Measurements from ENCODE around the gene TNFAIP8. TPM values are rescaled to one million over a fixed set of nuclear protein-coding genes. Genes with fewer than 3 reads are reported as not detected.
A peak's percentile ranks its signal among the peaks of the same experiment; 100 is the strongest.

The TNFAIP8 gene
- total and polyA plus RNA-seq, 8 donors, result 1.2 to 37.1 (median 11.5) TPM

DNA sequence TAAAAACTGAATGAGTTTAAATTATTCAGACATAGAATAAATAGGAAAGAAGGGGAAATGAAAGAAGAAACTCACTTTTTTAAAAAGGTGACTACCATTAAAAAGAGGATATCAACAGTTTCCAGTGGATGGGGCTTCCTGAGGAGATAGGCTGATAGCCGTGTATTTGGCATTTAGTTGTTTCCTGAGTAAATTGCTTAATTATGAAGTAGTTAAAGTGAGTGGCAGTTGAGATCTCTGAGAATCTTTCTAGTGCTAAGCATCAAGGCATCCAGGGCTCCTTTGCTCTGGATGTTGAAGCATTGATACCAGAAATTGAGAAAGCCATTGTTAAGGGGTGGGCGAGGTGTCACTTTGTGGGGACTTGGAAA is 2.7 kb downstream of the TNFAIP8 start:
- no peak for TF ChIP-seq POLR2A (IDR thresholded peaks at IDR 0.05)
- DNase-seq, result no peak
- H3K9me3 ChIP-seq, result no peaks in the 10 kb centered on the region
- 78 to 85% (median 83%) methylated on average over 2 of the region's 2 CpGs for whole genome bisulfite sequencing, 5 donors
- H3K4me3 ChIP-seq, result no peak overlapping the region
- peak overlapping the region in 3 of 5 donors; percentile 80 to 86 (median 81) for H3K27ac ChIP-seq
- no peaks in the 10 kb centered on the region for H3K27me3 ChIP-seq
- intact Hi-C loops (cut with DNase I; ENCODE audit: low total_unique reads), result no loop called here
- peaks cover 21 to 84% (median 65%) of the 10 kb centered on the region in 4 donors for H3K4me1 ChIP-seq
- no peaks in the 10 kb centered on the region for H3K36me3 ChIP-seq

DNA sequence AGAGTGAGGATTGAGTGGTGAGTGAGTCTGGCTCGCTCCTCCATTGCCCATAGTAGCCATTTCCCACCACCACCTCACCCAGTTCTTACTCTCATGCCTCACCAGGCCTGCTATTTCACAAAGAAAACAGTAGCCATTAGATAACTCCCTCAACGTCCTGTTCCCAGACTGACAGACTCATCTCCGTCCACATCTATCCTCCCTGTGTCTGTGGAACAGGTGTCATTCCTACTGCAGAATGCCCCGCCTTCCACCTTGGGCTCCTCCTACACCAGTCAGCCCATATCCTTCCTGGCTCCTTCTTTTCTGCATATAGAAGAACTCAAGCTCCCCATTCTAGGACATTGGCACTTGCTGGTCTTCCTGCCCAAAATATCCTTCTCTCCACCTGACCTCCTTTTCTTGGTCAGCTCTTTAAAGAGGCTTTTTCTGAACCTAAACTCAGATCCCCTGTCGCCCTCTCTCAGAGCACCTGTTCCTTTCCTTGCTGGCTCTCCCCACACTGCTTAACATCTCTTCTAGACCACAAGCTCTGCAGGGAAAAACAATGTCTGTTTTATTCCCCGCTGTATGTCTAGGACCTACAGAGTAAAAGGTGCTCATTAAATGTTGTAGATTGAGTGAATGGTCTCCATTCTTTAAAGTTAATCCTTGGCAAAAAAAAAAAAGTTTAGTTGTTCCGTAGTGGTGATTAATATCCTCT is 3.2 kb downstream of the TNFAIP8 start:
- intact Hi-C loops (cut with DNase I; ENCODE audit: low total_unique reads), result no loop called here
- TF ChIP-seq, protein P1, sequence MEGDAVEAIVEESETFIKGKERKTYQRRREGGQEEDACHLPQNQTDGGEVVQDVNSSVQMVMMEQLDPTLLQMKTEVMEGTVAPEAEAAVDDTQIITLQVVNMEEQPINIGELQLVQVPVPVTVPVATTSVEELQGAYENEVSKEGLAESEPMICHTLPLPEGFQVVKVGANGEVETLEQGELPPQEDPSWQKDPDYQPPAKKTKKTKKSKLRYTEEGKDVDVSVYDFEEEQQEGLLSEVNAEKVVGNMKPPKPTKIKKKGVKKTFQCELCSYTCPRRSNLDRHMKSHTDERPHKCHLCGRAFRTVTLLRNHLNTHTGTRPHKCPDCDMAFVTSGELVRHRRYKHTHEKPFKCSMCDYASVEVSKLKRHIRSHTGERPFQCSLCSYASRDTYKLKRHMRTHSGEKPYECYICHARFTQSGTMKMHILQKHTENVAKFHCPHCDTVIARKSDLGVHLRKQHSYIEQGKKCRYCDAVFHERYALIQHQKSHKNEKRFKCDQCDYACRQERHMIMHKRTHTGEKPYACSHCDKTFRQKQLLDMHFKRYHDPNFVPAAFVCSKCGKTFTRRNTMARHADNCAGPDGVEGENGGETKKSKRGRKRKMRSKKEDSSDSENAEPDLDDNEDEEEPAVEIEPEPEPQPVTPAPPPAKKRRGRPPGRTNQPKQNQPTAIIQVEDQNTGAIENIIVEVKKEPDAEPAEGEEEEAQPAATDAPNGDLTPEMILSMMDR (IDR thresholded peaks at IDR 0.05), result no peak
- TF ChIP-seq POLR2AphosphoS5 (IDR thresholded peaks at IDR 0.05), result no peak
- TF ChIP-seq POLR2A (IDR thresholded peaks at IDR 0.05), result no peak
- TF ChIP-seq EP300 (IDR thresholded peaks at IDR 0.05), result no peak
- H3K9me3 ChIP-seq, result no peaks in the 10 kb centered on the region
- 65 to 84% (median 73%) methylated on average over 7 of the region's 7 CpGs for whole genome bisulfite sequencing, 5 donors
- no peaks in the 10 kb centered on the region for H3K36me3 ChIP-seq
- H3K27me3 ChIP-seq, result no peaks in the 10 kb centered on the region
- peak overlapping the region in 3 of 5 donors; percentile 1 to 81 (median 80) for H3K27ac ChIP-seq
- H3K4me1 ChIP-seq, result peaks cover 21 to 84% (median 60%) of the 10 kb centered on the region in 4 donors
- DNase-seq, result no peak
- no peak overlapping the region for H3K4me3 ChIP-seq

DNA sequence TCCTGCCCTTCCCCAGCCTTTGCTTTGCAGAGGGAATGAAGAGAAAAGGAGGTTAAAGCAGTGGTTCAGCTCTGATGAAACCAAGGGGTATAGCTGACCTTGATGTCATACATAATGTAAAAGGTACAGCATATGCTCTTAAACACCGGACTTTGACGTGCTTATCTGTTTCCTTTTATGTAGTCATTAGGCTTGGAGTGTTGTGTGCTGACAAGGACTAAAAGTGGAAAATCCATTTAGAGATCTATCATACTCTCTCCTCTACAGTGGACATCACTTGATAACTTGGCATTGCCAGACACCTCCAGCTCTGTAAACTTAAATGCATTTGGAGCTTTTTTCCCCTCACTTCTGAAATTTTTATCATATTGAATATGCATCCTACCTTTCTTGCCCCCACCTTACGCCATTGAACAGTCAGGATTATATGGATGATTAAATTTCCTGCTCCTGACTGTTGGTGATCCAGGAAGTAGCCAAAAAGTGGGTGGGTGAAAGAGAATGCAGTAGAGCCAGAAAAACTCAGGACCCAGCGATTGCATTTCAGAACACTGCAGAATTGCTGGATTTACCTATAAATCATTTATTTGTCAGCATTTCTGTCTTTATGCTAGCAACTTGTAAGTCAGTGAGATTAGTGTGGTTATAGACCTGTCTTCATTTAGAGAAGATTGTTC is 4.1 kb downstream of the TNFAIP8 start:
- Histone ChIP-seq H3K4me3 (no peak overlapping the region), H3K27me3 (no peaks in the 10 kb centered on the region), H3K36me3 (no peaks in the 10 kb centered on the region), H3K9me3 (no peaks in the 10 kb centered on the region), H3K27ac (peak overlapping the region in 3 of 5 donors; percentile 1 to 81 (median 80)), H3K4me1 (peaks cover 19 to 80% (median 55%) of the 10 kb centered on the region in 4 donors)
- DNase-seq, result no peak
- intact Hi-C loops (cut with DNase I; ENCODE audit: low total_unique reads), result no loop called here
- TF ChIP-seq POLR2AphosphoS5 (IDR thresholded peaks at IDR 0.05), result no peak
- TF ChIP-seq, protein P1 (IDR thresholded peaks at IDR 0.05), result no peak
- TF ChIP-seq POLR2A (IDR thresholded peaks at IDR 0.05), result no peak
- no peak for TF ChIP-seq EP300 (IDR thresholded peaks at IDR 0.05)
- 40 to 53% (median 45%) methylated on average over 4 of the region's 4 CpGs for whole genome bisulfite sequencing, 5 donors

DNA sequence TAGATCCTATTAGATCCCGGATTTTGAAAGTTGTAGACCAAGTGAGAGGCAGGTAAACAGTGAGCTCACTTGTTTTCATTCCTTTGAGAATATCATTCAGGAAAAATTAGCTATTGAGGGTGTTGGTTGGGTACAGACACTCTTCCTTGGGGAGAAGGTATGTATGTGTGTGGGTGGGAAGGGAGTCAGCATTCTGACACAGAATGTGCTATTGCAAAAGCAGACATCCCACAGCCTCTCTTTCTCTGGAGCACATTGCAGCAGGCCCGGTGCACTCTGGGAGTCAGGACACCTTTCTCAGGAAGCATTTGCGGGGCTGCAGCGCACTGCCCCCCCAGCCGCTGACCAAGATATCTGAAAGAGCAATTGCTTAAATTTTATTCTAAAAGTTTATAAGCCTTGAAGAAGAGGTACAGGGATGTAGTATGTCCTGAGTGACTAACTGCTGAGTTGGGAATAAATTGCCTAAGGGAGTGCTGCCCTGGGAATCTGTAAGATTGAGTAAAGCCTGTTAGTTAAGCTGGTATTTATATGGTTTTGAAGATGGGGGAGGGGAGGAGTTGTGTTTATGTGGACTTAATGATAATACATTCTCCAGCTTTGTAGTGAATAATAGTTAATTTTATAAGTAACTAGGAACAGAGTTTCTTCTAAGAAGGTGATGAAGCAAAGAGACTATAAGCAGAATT is 5.2 kb downstream of the TNFAIP8 start:
- WGBS, 5 donors, result 64 to 81% (median 75%) methylated on average over 5 of the region's 5 CpGs
- TF ChIP-seq EP300 (IDR thresholded peaks at IDR 0.05), result no peak
- no peak for TF ChIP-seq POLR2A (IDR thresholded peaks at IDR 0.05)
- Histone ChIP-seq H3K4me3 (no peak overlapping the region), H3K36me3 (no peaks in the 10 kb centered on the region), H3K27me3 (no peaks in the 10 kb centered on the region), H3K4me1 (peaks cover 15 to 85% (median 60%) of the 10 kb centered on the region in 4 donors), H3K9me3 (no peaks in the 10 kb centered on the region), H3K27ac (peak overlapping the region in 3 of 5 donors; percentile 1 to 26 (median 22))
- intact Hi-C loops (cut with DNase I; ENCODE audit: low total_unique reads), result no loop called here
- DNase-seq, result no peak

DNA sequence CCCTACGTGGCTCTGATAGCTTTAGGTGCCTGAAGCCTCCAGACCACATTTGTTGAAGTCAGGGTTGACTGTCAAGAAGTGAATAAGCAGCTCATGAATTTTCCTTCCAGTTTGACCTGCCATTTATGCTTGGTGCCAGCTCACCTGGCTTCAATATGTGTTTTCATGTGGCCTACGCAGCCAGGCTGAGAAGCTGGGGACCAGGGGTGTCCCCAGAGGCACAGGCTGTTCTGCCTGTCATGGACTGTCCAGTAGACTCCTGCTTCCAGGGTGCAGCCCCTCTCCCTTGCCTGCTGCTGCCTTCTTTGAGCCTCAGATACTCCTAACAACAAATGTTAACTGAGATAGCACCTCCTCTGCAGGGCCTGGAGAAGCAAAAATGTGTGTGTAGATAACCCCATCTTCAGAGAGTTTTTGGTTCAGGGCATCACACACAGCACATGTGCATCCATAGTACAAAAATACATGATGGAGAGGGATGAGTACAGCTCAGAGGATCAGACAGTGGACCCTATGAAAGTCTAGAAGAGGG is 5.8 kb downstream of the TNFAIP8 start:
- WGBS, 5 donors, result 82 to 94% (median 91%) methylated on average over 2 of the region's 2 CpGs
- peaks cover 21 to 88% (median 64%) of the 10 kb centered on the region in 4 donors for H3K4me1 ChIP-seq
- H3K27ac ChIP-seq, result peak overlapping the region in 3 of 5 donors; percentile 1 to 26 (median 22)

More for the DNA sequence above, 5.8 kb downstream of the TNFAIP8 start:
- H3K9me3 ChIP-seq, result no peaks in the 10 kb centered on the region
- no peaks in the 10 kb centered on the region for H3K36me3 ChIP-seq
- no peak overlapping the region for H3K4me3 ChIP-seq
- TF ChIP-seq EP300 (IDR thresholded peaks at IDR 0.05) (no peak), POLR2A (IDR thresholded peaks at IDR 0.05) (no peak), POLR2AphosphoS5 (IDR thresholded peaks at IDR 0.05) (no peak)
- TF ChIP-seq, protein P1 (IDR thresholded peaks at IDR 0.05), result no peak
- intact Hi-C loops (cut with DNase I; ENCODE audit: low total_unique reads), result no loop called here
- no peaks in the 10 kb centered on the region for H3K27me3 ChIP-seq
- DNase-seq, result no peak

Data from stomach (tissue), 9 donors.